ENCODE measurements around the gene MIF4GD. TPM values are rescaled to one million over a fixed set of nuclear protein-coding genes. Genes with fewer than 3 reads are reported as not detected.
"Not testable (repeated sequence)": the region's sequence is repeated elsewhere in the genome, so short reads cannot be mapped to it uniquely, and the experiment has no call there.

The MIF4GD gene
- 15.1 and 16.3 TPM in 2 replicates for total RNA-seq

- no peak for DNase-seq (ENCODE audit: low read depth)
These were observed at the start of gene MIF4GD for GRCh38 chr17:75270966-75271232. Gene MIF4GD, minus strand, starts transcription at chr17:75271231. Its CDS starts 1,036 bp downstream, at chr17:75270195.

- no peak for DNase-seq (ENCODE audit: low read depth)
These were observed 49.1 kb upstream of the MIF4GD start for GRCh38 chr17:75319904-75320691.

GRCh38 chr17:75318615-75319222, 47.7 kb upstream of the MIF4GD start:
- no peak for DNase-seq (ENCODE audit: low read depth)

- no peak for DNase-seq (ENCODE audit: low read depth)
These were observed 47.2 kb upstream of the MIF4GD start for GRCh38 chr17:75318211-75318610.

- no peak for DNase-seq (ENCODE audit: low read depth)
These were observed 46.6 kb upstream of the MIF4GD start for GRCh38 chr17:75317671-75318070.

GRCh38 chr17:75316253-75316652, 45.2 kb upstream of the MIF4GD start:
- DNase-seq (ENCODE audit: low read depth), result no peak

GRCh38 chr17:75315541-75316243, 44.7 kb upstream of the MIF4GD start:
- no peak for DNase-seq (ENCODE audit: low read depth)

GRCh38 chr17:75313941-75314551, 43.0 kb upstream of the MIF4GD start:
- no peak for DNase-seq (ENCODE audit: low read depth)

GRCh38 chr17:75308732-75309629, 38.0 kb upstream of the MIF4GD start:
- no peak for DNase-seq (ENCODE audit: low read depth)

GRCh38 chr17:75307957-75308731, 37.1 kb upstream of the MIF4GD start:
- DNase-seq (ENCODE audit: low read depth), result no peak

GRCh38 chr17:75301502-75302206, 30.6 kb upstream of the MIF4GD start:
- no peak for DNase-seq (ENCODE audit: low read depth)

GRCh38 chr17:75301049-75301448, 30.0 kb upstream of the MIF4GD start:
- no peak for DNase-seq (ENCODE audit: low read depth)

GRCh38 chr17:75300280-75300679, 29.2 kb upstream of the MIF4GD start:
- no peak for DNase-seq (ENCODE audit: low read depth)

- no peak for DNase-seq (ENCODE audit: low read depth)
These were observed 24.4 kb upstream of the MIF4GD start for GRCh38 chr17:75295201-75296158.

- DNase-seq (ENCODE audit: low read depth), result not testable (repeated sequence)
These were observed 21.9 kb upstream of the MIF4GD start for GRCh38 chr17:75292810-75293448.

GRCh38 chr17:75289832-75290337, 18.9 kb upstream of the MIF4GD start:
- DNase-seq (ENCODE audit: low read depth), result peak; percentile 37

- peak; percentile 97 for DNase-seq (ENCODE audit: low read depth)
These were observed 18.2 kb upstream of the MIF4GD start, which contains the start of gene SLC25A19 for GRCh38 chr17:75289115-75289831. Gene SLC25A19, minus strand, starts transcription at chr17:75289433. Its CDS starts 2,669 bp downstream, at chr17:75286764.

Measured in renal cortical epithelial cell (primary cell).